HG03066 (cell line): ENCODE results near the gene MYPN.

Experiments used
- ATAC-seq: cut with Tn5 transposase; IDR thresholded peaks from one replicate; pipeline ENCODE4 v1.9.1; 2021; ENCODE audit warnings: low read depth; ENCODE audit not compliant: unreplicated experiment

Gene MYPN

DNA sequence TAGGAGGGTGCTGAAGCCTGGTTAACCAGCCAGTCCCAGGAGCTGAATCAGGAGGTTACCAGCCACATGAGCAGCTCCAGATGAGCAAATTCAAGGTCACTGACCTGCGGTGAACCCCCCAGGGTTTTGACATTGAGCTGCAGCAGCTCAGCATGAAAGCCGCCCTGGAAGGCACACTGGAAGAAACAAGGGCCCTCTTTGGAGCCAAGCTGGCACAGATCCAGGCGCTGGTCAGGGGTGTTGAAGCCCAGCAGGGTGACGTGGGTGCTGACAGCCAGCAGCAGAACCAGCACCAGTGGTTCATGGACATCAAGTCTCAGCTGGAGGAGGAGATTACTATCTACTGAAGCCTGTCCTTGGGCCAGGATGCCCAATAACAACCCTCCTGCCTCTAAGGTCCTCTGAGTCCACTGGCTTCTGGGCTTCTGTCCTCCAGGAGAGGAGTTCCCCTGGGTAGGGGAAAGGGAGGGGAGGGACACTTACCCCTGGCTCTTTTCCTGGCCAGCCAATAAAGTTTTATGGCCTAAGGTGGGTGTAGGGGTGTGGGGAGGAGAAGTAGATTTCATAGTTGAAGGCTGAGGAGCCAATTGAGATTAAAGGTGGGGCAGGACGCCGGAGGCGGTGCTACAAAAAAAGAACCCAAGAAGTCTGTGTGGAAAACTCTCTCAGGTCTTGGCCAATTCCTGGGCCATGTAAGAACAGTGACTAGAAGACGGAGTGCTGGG lies 152.0 kb downstream of the MYPN start:
- no peak for ATAC-seq
